ENCODE results near the gene S100A5. TPM values are rescaled to one million over a fixed set of nuclear protein-coding genes. Genes with fewer than 3 reads are reported as not detected.

S100A5 gene
- total and polyA plus RNA-seq, 2 of the 8 experiments (the other 6 are each of a cell fraction or from before 2014, with no cell fraction given), result not detected

Other genes starting within 250 kb of the S100A5 start
- gene PGLYRP3, start 228.0 kb downstream of the S100A5 start, total RNA-seq (2021; fragmentation: NEBNext Ultra II Directional; extraction: Animal tissue kit (Norgen Biotek cat#: 25700)), result not detected in 2 replicates
- not detected in 2 replicates for gene PGLYRP3, start 228.0 kb downstream of the S100A5 start, polyA plus RNA-seq (2011; rRNA removed)
- not detected in 2 replicates for gene PGLYRP4, start 192.1 kb downstream of the S100A5 start, total RNA-seq (2021; fragmentation: NEBNext Ultra II Directional; extraction: Animal tissue kit (Norgen Biotek cat#: 25700))
- gene PGLYRP4, start 192.1 kb downstream of the S100A5 start, polyA plus RNA-seq (2011; rRNA removed), result not detected in 2 replicates
- gene S100A9, start 183.1 kb downstream of the S100A5 start, total RNA-seq (2021; fragmentation: NEBNext Ultra II Directional; extraction: Animal tissue kit (Norgen Biotek cat#: 25700)), result not detected in 2 replicates
- not detected in 2 replicates for gene S100A9, start 183.1 kb downstream of the S100A5 start, polyA plus RNA-seq (2011; rRNA removed)
- gene S100A12, start 165.3 kb downstream of the S100A5 start, total RNA-seq (2021; fragmentation: NEBNext Ultra II Directional; extraction: Animal tissue kit (Norgen Biotek cat#: 25700)), result not detected in 2 replicates
- gene S100A12, start 165.3 kb downstream of the S100A5 start, polyA plus RNA-seq (2011; rRNA removed), result not detected in 2 replicates
- not detected in 2 replicates for gene S100A8, start 149.9 kb downstream of the S100A5 start, total RNA-seq (2021; fragmentation: NEBNext Ultra II Directional; extraction: Animal tissue kit (Norgen Biotek cat#: 25700))
- not detected in 2 replicates for gene S100A8, start 149.9 kb downstream of the S100A5 start, polyA plus RNA-seq (2011; rRNA removed)
- not detected in 2 replicates for gene S100A7A, start 124.4 kb downstream of the S100A5 start, total RNA-seq (2021; fragmentation: NEBNext Ultra II Directional; extraction: Animal tissue kit (Norgen Biotek cat#: 25700))
- gene S100A7A, start 124.4 kb downstream of the S100A5 start, polyA plus RNA-seq (2011; rRNA removed), result not detected in 2 replicates
- gene S100A7, start 80.3 kb downstream of the S100A5 start, total RNA-seq (2021; fragmentation: NEBNext Ultra II Directional; extraction: Animal tissue kit (Norgen Biotek cat#: 25700)), result not detected in 2 replicates
- not detected in 2 replicates for gene S100A7, start 80.3 kb downstream of the S100A5 start, polyA plus RNA-seq (2011; rRNA removed)
- gene S100A6, start 4.9 kb downstream of the S100A5 start, total RNA-seq (2021; fragmentation: NEBNext Ultra II Directional; extraction: Animal tissue kit (Norgen Biotek cat#: 25700)), result 11.1 and 11.5 TPM in 2 replicates
- gene S100A6, start 4.9 kb downstream of the S100A5 start, polyA plus RNA-seq (2011; rRNA removed), result 45.8 and 63.0 TPM in 2 replicates
- gene S100A4, start 4.9 kb upstream of the S100A5 start, total RNA-seq (2021; fragmentation: NEBNext Ultra II Directional; extraction: Animal tissue kit (Norgen Biotek cat#: 25700)), result 36.3 and 39.6 TPM in 2 replicates
- 43.3 and 85.4 TPM in 2 replicates for gene S100A4, start 4.9 kb upstream of the S100A5 start, polyA plus RNA-seq (2011; rRNA removed)
- 0.47 TPM in 1 of 2 replicates, not detected in the other for gene S100A3, start 8.3 kb upstream of the S100A5 start, total RNA-seq (2021; fragmentation: NEBNext Ultra II Directional; extraction: Animal tissue kit (Norgen Biotek cat#: 25700))
- 0.26 and 0.77 TPM in 2 replicates for gene S100A3, start 8.3 kb upstream of the S100A5 start, polyA plus RNA-seq (2011; rRNA removed)
- 2.0 TPM in 1 of 2 replicates, not detected in the other for gene S100A2, start 24.9 kb upstream of the S100A5 start, total RNA-seq (2021; fragmentation: NEBNext Ultra II Directional; extraction: Animal tissue kit (Norgen Biotek cat#: 25700))
- gene S100A2, start 24.9 kb upstream of the S100A5 start, polyA plus RNA-seq (2011; rRNA removed), result 0.71 and 0.86 TPM in 2 replicates
- gene S100A16, start 72.2 kb upstream of the S100A5 start, total RNA-seq (2021; fragmentation: NEBNext Ultra II Directional; extraction: Animal tissue kit (Norgen Biotek cat#: 25700)), result 14.7 and 14.9 TPM in 2 replicates
- gene S100A16, start 72.2 kb upstream of the S100A5 start, polyA plus RNA-seq (2011; rRNA removed), result 51.7 and 61.4 TPM in 2 replicates
- 1.4 and 1.5 TPM in 2 replicates for gene S100A14, start 75.4 kb upstream of the S100A5 start, total RNA-seq (2021; fragmentation: NEBNext Ultra II Directional; extraction: Animal tissue kit (Norgen Biotek cat#: 25700))
- 3.7 and 5.3 TPM in 2 replicates for gene S100A14, start 75.4 kb upstream of the S100A5 start, polyA plus RNA-seq (2011; rRNA removed)
- 63.6 and 65.3 TPM in 2 replicates for gene S100A13, start 86.6 kb upstream of the S100A5 start, total RNA-seq (2021; fragmentation: NEBNext Ultra II Directional; extraction: Animal tissue kit (Norgen Biotek cat#: 25700))
- gene S100A13, start 86.6 kb upstream of the S100A5 start, polyA plus RNA-seq (2011; rRNA removed), result 79.0 and 127 TPM in 2 replicates
- gene S100A1, start 87.5 kb upstream of the S100A5 start, total RNA-seq (2021; fragmentation: NEBNext Ultra II Directional; extraction: Animal tissue kit (Norgen Biotek cat#: 25700)), result not detected in 2 replicates
- 1.1 and 2.0 TPM in 2 replicates for gene S100A1, start 87.5 kb upstream of the S100A5 start, polyA plus RNA-seq (2011; rRNA removed)
- 103 and 104 TPM in 2 replicates for gene CHTOP, start 93.1 kb upstream of the S100A5 start, total RNA-seq (2021; fragmentation: NEBNext Ultra II Directional; extraction: Animal tissue kit (Norgen Biotek cat#: 25700))
- gene CHTOP, start 93.1 kb upstream of the S100A5 start, polyA plus RNA-seq (2011; rRNA removed), result 73.6 and 84.6 TPM in 2 replicates
- gene SNAPIN, start 117.8 kb upstream of the S100A5 start, total RNA-seq (2021; fragmentation: NEBNext Ultra II Directional; extraction: Animal tissue kit (Norgen Biotek cat#: 25700)), result 22.3 and 25.7 TPM in 2 replicates
- gene SNAPIN, start 117.8 kb upstream of the S100A5 start, polyA plus RNA-seq (2011; rRNA removed), result 24.7 and 31.1 TPM in 2 replicates
- 387 and 389 TPM in 2 replicates for gene ILF2, start 130.1 kb upstream of the S100A5 start, total RNA-seq (2021; fragmentation: NEBNext Ultra II Directional; extraction: Animal tissue kit (Norgen Biotek cat#: 25700))
- gene ILF2, start 130.1 kb upstream of the S100A5 start, polyA plus RNA-seq (2011; rRNA removed), result 290 and 474 TPM in 2 replicates
- 11.1 and 13.2 TPM in 2 replicates for gene NPR1, start 137.8 kb upstream of the S100A5 start, total RNA-seq (2021; fragmentation: NEBNext Ultra II Directional; extraction: Animal tissue kit (Norgen Biotek cat#: 25700))
- gene NPR1, start 137.8 kb upstream of the S100A5 start, polyA plus RNA-seq (2011; rRNA removed), result 10.5 and 11.7 TPM in 2 replicates
- 63.2 and 66.8 TPM in 2 replicates for gene INTS3, start 187.1 kb upstream of the S100A5 start, total RNA-seq (2021; fragmentation: NEBNext Ultra II Directional; extraction: Animal tissue kit (Norgen Biotek cat#: 25700))
- 86.9 and 93.2 TPM in 2 replicates for gene INTS3, start 187.1 kb upstream of the S100A5 start, polyA plus RNA-seq (2011; rRNA removed)
- 29.4 and 39.1 TPM in 2 replicates for gene SLC27A3, start 234.5 kb upstream of the S100A5 start, total RNA-seq (2021; fragmentation: NEBNext Ultra II Directional; extraction: Animal tissue kit (Norgen Biotek cat#: 25700))
- 40.1 and 51.2 TPM in 2 replicates for gene SLC27A3, start 234.5 kb upstream of the S100A5 start, polyA plus RNA-seq (2011; rRNA removed)

Measured in H1 (cell line).